ENCODE data around the gene JARID2. TPM values are rescaled to one million over a fixed set of nuclear protein-coding genes. Genes with fewer than 3 reads are reported as not detected.

The JARID2 gene
- total RNA-seq, 1 donor from 2014 or later: 17.9 TPM

DNA sequence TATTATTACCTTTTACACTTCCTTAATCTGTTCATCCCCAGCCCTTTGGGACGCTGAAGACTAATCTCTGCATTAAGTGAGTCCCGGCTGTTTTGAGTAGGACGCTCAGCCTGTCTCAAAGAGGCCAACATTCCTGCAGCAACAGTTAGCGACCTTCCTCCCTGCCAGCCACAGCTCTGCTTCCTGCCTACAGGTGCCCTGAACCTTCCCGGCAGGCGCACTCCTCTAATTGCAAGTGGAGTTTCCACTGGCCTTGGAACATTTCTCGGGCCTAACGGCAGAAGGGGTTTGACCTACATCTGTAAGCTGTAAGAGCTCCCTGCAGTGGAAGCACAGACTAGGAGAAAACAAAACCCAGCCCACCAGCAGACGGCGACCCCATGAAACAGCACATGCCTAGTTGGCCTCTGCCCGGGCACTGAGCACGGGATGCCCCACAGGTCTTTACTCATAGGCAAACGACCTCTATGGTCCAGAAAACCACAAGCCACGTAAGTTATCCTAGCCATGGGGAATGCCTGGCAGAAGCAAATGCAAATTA, 279.1 kb downstream of the JARID2 start:
- peak in 1 of 2 donors; percentile 67 for DNase-seq (ENCODE audit: extremely low spot score in 2 of 2)
- TF ChIP-seq POLR2A (IDR thresholded peaks at IDR 0.05) (no peak), POLR2AphosphoS5 (IDR thresholded peaks at IDR 0.05; ENCODE audit: insufficient read depth in 1 of 2, low read depth in 1 of 2) (no peak)
- TF ChIP-seq, protein P1, sequence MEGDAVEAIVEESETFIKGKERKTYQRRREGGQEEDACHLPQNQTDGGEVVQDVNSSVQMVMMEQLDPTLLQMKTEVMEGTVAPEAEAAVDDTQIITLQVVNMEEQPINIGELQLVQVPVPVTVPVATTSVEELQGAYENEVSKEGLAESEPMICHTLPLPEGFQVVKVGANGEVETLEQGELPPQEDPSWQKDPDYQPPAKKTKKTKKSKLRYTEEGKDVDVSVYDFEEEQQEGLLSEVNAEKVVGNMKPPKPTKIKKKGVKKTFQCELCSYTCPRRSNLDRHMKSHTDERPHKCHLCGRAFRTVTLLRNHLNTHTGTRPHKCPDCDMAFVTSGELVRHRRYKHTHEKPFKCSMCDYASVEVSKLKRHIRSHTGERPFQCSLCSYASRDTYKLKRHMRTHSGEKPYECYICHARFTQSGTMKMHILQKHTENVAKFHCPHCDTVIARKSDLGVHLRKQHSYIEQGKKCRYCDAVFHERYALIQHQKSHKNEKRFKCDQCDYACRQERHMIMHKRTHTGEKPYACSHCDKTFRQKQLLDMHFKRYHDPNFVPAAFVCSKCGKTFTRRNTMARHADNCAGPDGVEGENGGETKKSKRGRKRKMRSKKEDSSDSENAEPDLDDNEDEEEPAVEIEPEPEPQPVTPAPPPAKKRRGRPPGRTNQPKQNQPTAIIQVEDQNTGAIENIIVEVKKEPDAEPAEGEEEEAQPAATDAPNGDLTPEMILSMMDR (IDR thresholded peaks at IDR 0.05): no peak

DNA sequence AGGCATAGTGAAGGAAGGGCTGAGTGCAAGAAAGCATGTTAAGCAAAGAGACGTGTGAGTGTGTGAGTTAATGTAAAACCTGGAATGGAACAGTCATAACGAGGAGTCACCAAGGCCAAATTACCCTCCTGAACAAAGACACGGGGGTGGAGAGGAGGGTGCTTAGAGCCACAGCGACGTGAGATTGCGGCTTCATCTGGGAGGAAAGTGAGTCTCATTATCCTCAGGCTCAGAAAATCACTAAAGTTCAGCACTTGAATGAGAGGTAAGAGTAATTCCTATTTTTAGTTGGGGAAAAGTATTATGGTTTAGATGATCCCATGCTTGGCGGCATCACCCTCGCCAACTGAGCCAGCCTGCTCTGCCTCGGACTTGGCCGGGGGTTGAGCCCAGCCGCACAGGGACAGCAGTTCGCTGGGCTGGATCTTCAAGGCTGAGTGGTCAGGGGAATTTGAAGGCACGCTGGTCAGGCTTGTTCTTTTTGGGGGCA, 280.4 kb downstream of the JARID2 start:
- DNase-seq (ENCODE audit: extremely low spot score in 2 of 2): peak in 1 of 2 donors; percentile 27
- no peak for TF ChIP-seq POLR2A (IDR thresholded peaks at IDR 0.05)
- TF ChIP-seq POLR2AphosphoS5 (IDR thresholded peaks at IDR 0.05; ENCODE audit: insufficient read depth in 1 of 2, low read depth in 1 of 2): no peak
- TF ChIP-seq, protein P1 (IDR thresholded peaks at IDR 0.05): no peak

More for the DNA sequence above, 279.1 kb downstream of the JARID2 start:
- no peaks in the 10 kb centered on the region for H3K9me3 ChIP-seq
- intact Hi-C loops (cut with DNase I): no loop called here
- no peaks in the 10 kb centered on the region for H3K27me3 ChIP-seq
- H3K27ac ChIP-seq: no peak overlapping the region
- peaks cover 0 to 24% of the 10 kb centered on the region in 2 donors for H3K36me3 ChIP-seq
- peaks cover 17% of the 10 kb centered on the region for H3K4me1 ChIP-seq
- no peak overlapping the region for H3K4me3 ChIP-seq

GRCh38 chr6:15527838-15528617, 282.2 kb downstream of the JARID2 start:
- no peaks in the 10 kb centered on the region for H3K4me1 ChIP-seq
- DNase-seq (ENCODE audit: extremely low spot score in 2 of 2): peak in 1 of 2 donors; percentile 52
- no peak overlapping the region for H3K27ac ChIP-seq
- H3K27me3 ChIP-seq: no peaks in the 10 kb centered on the region
- TF ChIP-seq POLR2A (IDR thresholded peaks at IDR 0.05) (no peak), POLR2AphosphoS5 (IDR thresholded peaks at IDR 0.05; ENCODE audit: insufficient read depth in 1 of 2, low read depth in 1 of 2) (no peak)
- TF ChIP-seq, protein P1 (IDR thresholded peaks at IDR 0.05): no peak
- no peaks in the 10 kb centered on the region for H3K9me3 ChIP-seq
- H3K36me3 ChIP-seq: peaks cover 0 to 18% of the 10 kb centered on the region in 2 donors
- intact Hi-C loops (cut with DNase I): no loop called here
- no peak overlapping the region for H3K4me3 ChIP-seq

More for the DNA sequence above, 280.4 kb downstream of the JARID2 start:
- peaks cover 14% of the 10 kb centered on the region for H3K4me1 ChIP-seq
- H3K36me3 ChIP-seq: peaks cover 0 to 20% of the 10 kb centered on the region in 2 donors
- intact Hi-C loops (cut with DNase I): no loop called here
- H3K4me3 ChIP-seq: no peak overlapping the region
- H3K27ac ChIP-seq: no peak overlapping the region
- no peaks in the 10 kb centered on the region for H3K27me3 ChIP-seq
- no peaks in the 10 kb centered on the region for H3K9me3 ChIP-seq

DNA sequence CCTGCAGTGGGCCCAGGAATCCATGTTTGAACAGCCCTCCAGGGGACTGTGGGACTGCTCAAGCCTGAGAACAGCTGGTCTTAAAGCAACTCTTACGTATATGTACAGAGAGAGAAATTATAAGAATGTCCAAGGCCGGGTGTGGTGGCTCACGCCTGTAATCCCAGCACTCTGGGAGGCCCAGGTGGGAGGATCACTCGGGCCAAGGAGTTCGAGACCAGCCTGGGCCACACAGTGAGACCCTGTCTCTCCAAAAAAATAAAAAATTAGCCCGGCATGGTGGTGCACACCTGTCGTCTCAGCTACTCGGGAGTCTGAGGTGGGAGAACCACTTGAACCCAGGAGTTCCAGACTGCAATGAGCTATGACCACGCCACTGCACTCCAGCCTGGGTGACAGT, 283.0 kb downstream of the JARID2 start:
- no peak overlapping the region for H3K27ac ChIP-seq
- H3K9me3 ChIP-seq: no peaks in the 10 kb centered on the region
- H3K36me3 ChIP-seq: peaks cover 0 to 14% of the 10 kb centered on the region in 2 donors
- no peaks in the 10 kb centered on the region for H3K4me1 ChIP-seq
- TF ChIP-seq, protein P1 (IDR thresholded peaks at IDR 0.05): no peak
- TF ChIP-seq POLR2AphosphoS5 (IDR thresholded peaks at IDR 0.05; ENCODE audit: insufficient read depth in 1 of 2, low read depth in 1 of 2) (no peak), POLR2A (IDR thresholded peaks at IDR 0.05) (no peak)
- no peak overlapping the region for H3K4me3 ChIP-seq
- no peaks in the 10 kb centered on the region for H3K27me3 ChIP-seq
- intact Hi-C loops (cut with DNase I): no loop called here
- peak in 1 of 2 donors; percentile 34 for DNase-seq (ENCODE audit: extremely low spot score in 2 of 2)
